ENCODE results near the gene ARRB2.

The ARRB2 gene

GRCh38 chr17:4744999-4745969 lies 34.9 kb downstream of the ARRB2 start:
- H3K4me3 ChIP-seq (ENCODE audit: low read depth, low read length) = no peak overlapping the region
- TF ChIP-seq CTCF (IDR thresholded peaks at IDR 0.05; ENCODE audit: low read depth, low read length) = no peak

- no peak for TF ChIP-seq CTCF (IDR thresholded peaks at IDR 0.05; ENCODE audit: low read depth, low read length)
- H3K4me3 ChIP-seq (ENCODE audit: low read depth, low read length) = no peak overlapping the region
Measured at GRCh38 chr17:4747847-4748246, 37.4 kb downstream of the ARRB2 start.

GRCh38 chr17:4748686-4749085 lies 38.3 kb downstream of the ARRB2 start:
- H3K4me3 ChIP-seq (ENCODE audit: low read depth, low read length) = no peak overlapping the region
- no peak for TF ChIP-seq CTCF (IDR thresholded peaks at IDR 0.05; ENCODE audit: low read depth, low read length)

GRCh38 chr17:4750606-4751005 lies 40.2 kb downstream of the ARRB2 start:
- no peak overlapping the region for H3K4me3 ChIP-seq (ENCODE audit: low read depth, low read length)
- TF ChIP-seq CTCF (IDR thresholded peaks at IDR 0.05; ENCODE audit: low read depth, low read length) = no peak

- TF ChIP-seq CTCF (IDR thresholded peaks at IDR 0.05; ENCODE audit: low read depth, low read length) = no peak
- no peak overlapping the region for H3K4me3 ChIP-seq (ENCODE audit: low read depth, low read length)
Measured at GRCh38 chr17:4751932-4752331, 41.5 kb downstream of the ARRB2 start.

- H3K4me3 ChIP-seq (ENCODE audit: low read depth, low read length) = no peak overlapping the region
- TF ChIP-seq CTCF (IDR thresholded peaks at IDR 0.05; ENCODE audit: low read depth, low read length) = no peak
Measured at GRCh38 chr17:4753392-4753791, 43.0 kb downstream of the ARRB2 start.

- TF ChIP-seq CTCF (IDR thresholded peaks at IDR 0.05; ENCODE audit: low read depth, low read length) = no peak
Measured at GRCh38 chr17:4759776-4760236, 49.4 kb downstream of the ARRB2 start.

More at GRCh38 chr17:4759776-4760236, 49.4 kb downstream of the ARRB2 start:
- H3K4me3 ChIP-seq (ENCODE audit: low read depth, low read length) = no peak overlapping the region
